HG03060 (cell line): Measurements from ENCODE around the gene TSHZ1.
"Not testable (repeated sequence)": the region's sequence is repeated elsewhere in the genome, so short reads cannot be mapped to it uniquely, and the experiment has no call there.

Experiments
- ATAC-seq: cut with Tn5 transposase; IDR thresholded peaks from one replicate; pipeline ENCODE4 v1.9.1; 2021; ENCODE audit warnings: low read depth, moderate number of reproducible peaks; ENCODE audit not compliant: unreplicated experiment

Gene TSHZ1

DNA sequence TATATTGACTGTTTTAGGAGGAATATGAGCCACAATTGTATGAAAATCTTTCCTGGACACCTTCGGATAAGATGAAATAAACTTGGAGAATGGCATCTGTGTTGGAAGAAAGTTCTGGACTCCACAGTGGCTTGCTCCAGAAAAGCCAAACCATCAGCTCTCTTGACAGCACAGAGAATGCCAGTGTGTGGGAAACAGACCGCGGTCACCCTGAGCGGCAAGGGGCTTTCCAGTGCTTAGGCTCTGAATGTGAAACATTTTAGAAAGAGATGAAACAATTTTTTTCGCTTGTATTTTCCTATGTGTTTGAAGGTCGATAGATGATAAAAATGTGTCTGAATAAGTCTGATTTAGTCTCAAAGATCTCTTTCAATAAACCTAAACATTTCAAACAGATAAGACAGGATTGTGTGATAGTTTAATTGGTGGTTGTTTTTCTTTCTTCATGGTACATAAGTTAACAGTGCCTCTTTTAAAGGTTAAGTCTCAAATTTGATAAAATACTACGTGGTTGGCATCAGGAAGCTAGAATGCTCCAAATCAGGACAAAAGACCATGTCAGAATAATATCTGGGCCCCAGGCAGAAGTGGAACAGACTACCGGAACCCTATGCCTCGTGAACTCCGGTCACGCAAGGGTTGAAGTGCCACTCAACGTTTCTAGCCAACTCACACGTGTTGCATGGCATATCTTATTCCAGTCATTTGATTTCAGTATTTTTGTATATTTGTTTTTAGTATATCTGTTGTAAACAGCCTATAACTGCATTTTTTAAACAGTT is 30.6 kb upstream of the TSHZ1 start:
- ATAC-seq, result no peak

DNA sequence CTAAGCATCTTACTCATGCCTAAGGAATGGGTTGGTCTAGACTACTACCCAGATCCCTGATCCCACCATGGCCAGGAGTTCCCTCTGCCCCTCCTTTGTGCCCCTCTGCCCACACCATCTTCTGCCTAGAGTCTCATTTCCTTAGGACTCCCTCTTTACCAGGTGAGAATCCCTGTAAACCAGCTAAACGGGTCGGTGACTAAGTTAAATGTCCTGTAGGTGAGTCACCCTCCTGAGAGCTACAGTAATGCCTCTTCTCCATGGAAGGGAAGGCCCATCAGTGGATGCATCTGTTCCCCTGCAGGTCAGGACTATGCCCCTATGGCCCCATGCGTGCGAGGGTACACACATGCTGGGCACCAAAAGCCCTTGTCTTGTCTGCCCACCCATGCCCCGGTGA is 27.1 kb upstream of the TSHZ1 start:
- ATAC-seq, result no peak

DNA sequence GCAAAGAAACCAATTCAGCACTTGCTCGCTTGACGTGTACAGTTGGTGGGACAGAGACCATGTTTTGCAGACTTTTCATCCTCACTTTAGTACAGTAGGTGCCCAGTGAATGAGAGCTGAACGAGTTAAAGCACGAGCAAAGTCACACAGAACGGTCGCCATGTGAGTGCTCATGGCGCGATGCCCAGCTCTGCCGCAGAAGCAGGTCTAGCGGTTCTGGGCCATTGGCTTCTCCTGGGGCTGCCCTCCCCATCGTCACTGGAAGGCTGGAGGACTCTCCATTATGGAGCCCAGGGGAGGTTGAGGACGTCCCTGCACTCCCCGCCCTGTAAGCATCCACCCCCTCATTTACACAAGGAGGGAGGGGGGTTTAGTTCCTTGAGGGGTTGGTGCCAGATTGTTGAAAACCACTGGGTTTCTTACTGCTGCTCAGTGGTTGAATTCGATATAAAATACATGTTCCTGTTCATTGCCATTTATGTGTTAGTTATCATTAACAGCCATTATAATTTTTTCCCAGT is 26.6 kb upstream of the TSHZ1 start:
- no peak for ATAC-seq

DNA sequence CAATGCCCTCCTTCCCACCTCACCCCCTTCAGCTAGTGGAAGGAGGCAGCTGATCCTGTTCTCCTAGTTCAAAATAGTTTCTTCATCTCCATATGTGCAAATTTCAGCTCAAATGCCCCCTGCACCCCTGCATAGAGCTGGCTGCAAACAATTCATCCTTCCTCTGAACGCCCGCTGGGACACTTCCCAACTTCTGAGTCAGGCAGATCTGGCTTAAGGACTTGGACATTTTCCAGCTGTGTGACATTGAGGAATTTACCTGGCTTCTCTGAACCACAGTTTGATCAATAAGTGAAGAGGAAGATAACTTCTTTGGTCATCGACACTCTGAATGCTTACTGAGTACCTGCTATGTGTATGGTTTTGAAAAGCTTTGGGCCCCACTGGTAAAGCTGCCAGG is 25.1 kb upstream of the TSHZ1 start:
- no peak for ATAC-seq

DNA sequence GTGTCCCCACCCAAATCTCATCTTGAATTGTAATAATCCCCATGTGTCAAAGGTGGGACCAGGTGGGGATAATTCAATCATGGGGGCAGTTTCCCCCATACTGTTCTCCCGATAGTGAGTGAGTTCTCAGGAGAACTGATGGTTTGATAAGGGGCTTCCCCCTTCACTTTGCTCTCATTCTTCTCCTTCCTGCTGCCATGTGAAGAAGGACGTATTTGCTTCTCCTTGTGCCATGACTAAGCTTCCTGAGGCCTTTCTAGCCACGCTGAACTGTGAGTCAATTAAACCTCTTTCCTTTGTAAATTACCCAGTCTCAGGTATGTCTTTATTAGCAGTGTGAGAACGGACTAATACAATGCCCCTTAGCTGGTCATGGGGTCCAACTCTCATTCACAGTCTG is 22.9 kb upstream of the TSHZ1 start:
- ATAC-seq, result not testable (repeated sequence)

DNA sequence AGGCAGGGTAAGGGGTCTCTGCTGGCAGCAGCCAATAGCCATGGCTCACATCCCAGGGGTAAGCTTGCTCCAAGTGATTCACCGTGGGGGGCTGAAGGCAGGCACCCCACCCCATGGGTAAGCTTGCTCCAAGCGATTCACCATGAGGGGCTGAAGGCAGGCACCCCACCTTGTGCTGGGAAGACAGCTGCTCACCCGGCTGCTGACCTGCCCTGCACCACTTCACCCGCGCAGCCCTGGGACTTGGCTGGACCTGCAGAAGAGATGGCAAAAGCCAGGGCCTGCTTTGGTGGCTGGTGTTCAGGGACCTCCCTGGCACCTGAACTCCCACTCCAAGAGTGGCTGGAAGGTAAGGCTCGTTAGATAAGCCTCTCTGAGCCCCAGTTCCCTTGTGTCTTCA is 20.9 kb upstream of the TSHZ1 start:
- no peak for ATAC-seq

DNA sequence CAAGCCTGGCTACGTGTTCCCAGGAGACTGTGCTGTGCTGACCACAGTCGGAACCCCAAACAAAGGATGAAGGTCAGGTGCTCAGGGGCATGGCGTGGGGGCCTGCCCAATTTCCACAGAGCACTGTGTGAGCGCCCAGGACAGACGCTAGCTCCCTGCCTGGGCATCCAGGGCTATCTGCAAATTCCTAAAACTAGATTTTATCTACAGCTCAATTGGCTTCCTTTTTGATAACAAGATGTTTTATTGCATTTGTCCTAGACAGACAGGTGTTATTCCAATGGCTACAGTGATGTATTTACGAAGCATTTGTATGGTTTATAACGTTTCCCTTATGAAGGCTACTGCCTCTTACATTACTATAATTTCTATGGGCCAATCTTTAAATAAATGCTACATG is 17.7 kb upstream of the TSHZ1 start:
- no peak for ATAC-seq

DNA sequence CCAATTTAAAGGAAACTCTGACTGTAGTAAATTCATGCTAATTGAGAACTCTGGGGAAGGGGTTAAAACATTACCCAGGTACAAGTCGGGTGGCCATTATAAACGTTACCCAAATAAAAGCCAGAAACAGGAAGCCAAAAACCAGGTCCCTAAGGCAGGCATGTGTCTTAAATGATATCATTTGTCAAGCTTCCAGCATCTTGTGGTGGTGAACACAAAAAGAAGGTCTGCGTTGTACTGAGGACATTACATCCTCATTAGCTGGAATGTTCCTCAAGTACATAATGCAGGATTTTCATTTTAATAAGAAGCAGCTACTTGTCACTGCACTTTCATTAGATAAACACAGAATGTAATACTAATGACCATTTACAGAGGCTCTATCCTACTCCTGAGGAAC is 12.6 kb upstream of the TSHZ1 start:
- no peak for ATAC-seq

DNA sequence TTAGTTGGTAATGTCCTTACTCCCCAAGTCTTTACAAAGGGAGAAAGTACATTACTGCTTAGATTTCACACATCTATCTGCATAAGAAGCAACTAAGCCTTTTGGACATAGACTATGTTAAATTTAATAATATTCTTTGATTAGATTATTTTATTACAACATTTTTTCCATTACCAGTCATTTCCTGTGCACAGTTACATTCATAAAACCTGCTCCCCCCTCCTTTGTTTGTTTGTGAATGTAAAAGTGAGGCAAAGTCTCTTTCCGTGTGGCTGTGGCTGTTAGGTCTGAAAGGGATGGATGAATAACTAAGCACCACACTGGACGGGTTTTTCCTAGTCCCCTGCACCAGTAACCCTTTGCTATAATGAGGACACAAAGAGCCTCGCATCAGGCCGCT is 11.3 kb upstream of the TSHZ1 start:
- ATAC-seq, result no peak

DNA sequence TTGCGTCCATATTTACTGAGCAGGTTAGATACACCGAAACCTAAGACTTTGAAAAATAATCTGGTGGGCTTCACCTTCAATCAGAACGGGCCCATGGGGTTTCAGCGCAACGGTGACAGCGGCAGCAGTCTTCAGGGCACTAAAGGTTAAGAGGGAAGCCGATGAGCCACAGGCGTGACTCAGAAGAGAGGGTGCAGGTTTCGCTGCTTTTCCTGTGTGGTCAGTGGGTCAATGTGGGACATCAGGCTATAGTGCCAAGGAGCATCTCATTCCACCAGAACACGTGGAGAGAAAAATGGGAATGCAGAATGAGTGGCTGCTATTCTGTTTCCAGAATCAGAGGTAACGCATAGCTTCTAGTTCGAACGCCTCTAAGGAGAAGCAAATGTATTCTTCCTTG is 10.5 kb upstream of the TSHZ1 start:
- ATAC-seq, result no peak

DNA sequence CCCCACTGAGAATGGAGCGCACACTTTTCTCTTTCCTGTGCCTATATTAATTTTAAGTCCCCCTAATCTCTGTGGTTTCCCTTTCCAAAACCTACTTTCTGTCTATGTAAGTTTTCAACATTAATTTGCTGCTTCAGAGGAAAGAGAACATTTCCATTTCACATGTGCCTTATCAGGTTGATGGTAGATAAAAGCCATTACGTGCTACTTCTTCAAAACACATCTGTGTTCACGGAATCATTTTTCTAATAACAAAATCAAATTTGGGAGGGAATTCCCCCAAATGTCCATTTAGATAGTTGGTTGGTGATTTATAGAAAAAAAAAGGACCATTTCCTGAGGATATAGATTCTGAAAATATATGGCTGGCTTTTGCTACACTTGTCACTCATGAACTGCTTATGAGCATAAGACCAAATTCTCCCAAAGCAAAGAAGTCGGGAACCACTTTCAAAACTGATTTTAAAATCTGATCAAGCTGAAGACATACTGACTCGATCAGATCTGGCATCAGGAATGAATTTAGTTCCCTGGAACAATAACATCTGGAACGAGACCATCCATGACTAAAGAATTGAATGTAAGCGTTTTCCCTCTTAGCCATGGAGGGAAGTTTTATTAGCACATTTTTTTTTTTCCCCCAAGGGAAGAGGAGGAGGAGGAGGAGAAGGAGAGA is 9.9 kb upstream of the TSHZ1 start:
- no peak for ATAC-seq

DNA sequence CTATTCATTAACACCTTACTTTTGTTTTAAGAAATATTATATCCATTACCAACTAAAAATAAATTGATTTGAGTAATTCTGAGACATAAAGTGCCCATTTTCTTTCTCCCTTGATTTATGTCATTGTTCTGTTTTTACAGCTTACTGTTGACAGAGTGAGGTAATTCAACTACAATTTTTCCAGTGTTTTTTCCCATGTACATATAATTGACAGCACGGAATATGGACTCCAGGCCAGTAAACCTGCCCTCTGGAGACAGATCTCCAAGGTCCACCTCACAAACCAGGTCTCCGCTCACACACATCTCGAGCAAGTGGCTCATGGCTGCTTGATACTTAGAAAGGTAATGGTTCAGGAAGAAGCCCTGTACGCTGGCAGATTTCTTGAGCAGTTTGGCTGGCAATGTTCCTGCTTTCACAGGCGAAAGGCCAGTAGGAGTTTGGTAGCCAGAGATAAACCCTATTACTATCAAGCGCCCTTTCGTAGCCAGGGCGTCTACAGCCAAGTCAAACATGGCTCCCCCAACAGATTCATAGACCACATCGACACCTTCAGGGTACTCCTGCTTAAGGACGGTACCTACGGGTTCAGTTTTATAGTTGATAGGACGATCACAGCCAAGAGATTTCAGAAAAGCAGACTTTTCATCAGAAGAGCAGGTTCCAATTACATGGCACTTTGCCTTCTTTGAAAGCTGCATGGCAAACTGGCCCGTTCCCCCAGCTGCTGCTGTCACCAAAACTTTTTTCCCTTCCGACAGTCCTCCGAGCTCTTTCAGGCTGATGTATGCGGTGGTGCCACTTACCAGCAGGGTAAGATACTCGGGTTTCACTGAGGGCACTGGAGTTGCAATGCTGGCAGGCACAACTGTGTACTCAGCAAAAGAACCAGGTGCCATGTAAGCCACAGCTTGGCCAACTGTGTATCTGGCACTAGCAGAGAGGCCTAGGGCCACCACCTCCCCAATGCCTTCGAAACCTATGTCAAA is 9.0 kb upstream of the TSHZ1 start:
- ATAC-seq, result no peak

DNA sequence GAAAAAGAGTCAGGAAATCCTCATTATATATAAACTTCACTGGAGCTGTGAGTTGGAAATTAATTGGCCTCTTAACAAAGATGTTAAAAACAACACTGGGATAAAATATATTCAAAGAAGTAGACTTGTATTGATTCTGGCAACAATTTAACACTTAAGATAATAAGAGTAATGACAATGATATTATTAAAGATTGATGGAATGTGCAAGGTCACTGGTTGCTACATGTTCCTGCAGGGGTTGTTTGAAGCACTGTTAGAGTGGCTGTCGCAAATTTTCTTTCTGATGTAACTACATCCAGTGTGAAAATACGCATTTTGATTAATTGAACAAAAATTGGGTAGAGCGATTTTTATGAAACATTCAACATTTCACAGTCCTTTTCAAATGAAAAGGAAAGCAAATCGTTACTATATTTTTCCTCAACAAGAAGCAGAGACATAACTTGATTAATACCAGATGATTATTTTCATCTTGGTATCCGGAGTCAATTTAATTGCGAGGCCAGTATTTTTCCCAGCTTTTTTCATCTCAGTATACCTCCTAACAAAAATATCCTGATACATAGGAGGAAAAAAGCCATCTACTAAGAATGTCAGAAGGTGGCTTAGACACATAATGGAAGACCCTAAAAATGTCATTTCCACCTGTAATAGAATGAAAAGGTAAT is 7.8 kb upstream of the TSHZ1 start:
- no peak for ATAC-seq

DNA sequence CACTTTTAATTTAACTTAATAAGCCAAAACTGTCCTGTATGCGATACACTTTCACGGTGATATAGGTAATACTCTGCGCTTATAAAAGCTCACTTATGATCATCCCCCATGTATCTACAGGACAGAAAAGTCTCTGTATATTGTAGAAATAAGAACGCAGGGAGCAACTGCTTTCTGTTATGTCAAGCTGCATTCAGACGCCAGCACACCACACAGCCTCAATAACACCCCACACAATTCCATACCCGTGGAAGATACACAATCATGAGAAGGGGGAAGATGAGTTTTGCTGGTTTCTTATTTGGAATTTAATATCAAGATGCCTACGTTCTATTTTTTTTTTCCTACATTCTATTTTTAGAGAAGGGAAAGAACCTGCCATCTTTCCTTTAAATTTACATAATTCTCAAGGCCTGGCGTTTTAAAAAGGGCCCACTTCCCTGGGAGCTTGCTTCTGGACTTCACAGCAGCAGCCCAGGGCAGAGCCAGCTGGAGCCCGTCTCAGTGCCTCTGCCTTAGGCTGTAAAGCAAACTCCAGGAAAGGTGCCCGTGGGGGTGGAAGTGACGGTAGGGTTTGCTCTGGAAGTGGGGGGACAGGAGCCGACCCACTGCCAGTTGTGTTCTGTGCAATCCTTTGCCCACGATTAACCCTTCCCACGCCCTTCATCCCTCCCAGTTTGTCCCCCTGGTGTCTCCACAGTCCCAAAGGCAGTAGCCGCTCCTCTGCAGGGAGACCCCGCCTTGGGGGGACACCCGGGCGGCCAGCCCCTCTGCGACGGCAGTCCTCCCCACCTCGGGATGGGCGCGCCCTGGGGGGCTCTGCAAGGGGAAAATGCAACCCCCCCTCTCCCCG is 7.0 kb upstream of the TSHZ1 start:
- ATAC-seq, result no peak

DNA sequence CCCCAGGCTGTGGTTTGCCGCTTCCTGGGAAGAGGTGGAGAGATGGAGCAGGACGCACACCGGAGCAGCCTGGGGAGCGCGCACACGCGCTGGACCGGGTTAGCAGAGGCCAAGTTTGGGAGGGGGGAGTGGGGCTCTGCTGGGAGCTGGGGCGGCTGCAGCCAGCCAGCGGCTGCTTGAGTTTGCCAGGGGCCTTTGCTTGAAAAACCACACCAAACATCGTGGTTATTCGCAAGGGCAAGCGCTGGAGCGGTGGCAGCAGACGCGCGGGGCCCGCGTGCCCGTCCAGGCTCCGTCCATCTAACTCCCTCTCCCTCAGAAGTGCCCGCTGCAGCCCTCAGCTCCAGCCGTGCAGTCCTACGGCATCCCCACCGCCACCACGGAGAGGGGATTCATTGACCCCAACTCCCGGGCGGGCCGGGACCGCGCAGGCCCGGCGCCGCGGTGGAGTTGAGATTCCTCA is 6.3 kb upstream of the TSHZ1 start:
- no peak for ATAC-seq

DNA sequence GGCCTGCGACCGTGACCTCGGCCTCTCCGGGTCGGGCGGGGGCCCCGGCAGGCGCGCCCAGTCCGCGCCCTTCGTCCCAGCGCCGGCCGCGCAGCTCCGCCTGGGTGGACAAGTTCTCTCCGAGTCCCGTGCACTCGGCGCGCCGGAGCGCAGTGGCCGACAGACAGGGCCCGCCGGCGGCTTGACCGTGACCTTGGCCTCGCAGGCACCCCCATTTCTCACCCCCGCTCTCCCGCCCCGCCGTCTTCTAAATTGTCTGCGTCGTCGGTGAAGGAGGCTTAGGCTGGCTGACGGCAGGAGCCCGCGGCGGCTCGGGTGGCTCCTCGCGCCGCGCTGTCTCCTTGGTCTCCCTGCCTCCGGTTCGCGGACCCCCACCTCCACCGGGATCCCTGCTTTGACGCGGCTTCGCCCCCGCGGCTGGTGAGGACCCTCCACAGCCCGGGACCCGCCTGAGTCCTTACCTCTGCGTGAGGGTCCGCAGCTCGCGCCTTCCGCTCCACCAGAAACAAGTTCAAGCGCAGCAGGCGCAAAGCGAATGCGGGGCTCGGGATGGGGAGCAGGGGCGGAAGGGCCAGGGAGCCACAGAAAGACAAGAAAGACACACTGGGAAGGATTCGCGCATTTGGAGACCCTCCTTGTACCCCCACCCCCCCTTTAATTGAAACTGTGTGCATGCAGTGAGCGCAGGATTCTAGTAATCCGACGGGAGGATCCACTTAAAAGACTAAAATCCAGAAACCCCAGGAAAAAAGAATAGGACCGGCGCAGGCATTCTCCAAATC is 5.7 kb upstream of the TSHZ1 start:
- no peak for ATAC-seq

DNA sequence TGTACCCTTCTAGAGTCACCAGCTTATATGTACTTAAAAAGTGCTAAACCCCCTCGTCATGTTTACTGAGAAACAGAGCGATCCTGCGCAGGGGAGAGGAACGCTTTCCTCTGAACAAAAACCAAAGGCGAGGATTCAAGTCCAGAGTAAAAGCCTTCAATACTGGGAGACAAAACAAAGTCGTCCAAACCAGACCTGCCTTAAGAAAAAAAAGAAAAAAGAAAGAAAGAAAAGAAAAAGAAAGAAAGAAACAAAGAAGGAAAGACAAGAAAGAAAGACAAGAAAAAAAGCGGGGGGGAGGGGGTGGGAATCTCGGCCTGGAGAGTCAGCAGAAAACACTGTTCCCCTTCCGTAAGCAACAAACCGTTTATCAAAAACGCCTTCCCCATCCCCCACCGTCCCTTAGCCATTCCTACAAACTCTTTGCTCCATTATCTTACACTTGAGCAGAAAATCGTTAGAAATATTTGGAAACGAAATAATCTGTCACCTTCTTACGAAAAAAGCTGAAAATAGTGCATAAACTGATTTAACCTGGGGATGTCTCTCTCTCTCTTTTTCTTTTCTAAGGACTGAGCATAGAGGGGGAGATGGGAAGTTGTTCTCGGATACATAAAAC is 5.0 kb upstream of the TSHZ1 start:
- ATAC-seq, result no peak
